G401.6 (cell line): ENCODE results near the gene METRN.

ENCODE experiments used
- FAIRE-seq: peaks from 2 replicates; lab custom pipeline; 2012; peaks lifted over from hg19 to GRCh38; lab: Jason Lieb, UNC

Gene METRN

DNA sequence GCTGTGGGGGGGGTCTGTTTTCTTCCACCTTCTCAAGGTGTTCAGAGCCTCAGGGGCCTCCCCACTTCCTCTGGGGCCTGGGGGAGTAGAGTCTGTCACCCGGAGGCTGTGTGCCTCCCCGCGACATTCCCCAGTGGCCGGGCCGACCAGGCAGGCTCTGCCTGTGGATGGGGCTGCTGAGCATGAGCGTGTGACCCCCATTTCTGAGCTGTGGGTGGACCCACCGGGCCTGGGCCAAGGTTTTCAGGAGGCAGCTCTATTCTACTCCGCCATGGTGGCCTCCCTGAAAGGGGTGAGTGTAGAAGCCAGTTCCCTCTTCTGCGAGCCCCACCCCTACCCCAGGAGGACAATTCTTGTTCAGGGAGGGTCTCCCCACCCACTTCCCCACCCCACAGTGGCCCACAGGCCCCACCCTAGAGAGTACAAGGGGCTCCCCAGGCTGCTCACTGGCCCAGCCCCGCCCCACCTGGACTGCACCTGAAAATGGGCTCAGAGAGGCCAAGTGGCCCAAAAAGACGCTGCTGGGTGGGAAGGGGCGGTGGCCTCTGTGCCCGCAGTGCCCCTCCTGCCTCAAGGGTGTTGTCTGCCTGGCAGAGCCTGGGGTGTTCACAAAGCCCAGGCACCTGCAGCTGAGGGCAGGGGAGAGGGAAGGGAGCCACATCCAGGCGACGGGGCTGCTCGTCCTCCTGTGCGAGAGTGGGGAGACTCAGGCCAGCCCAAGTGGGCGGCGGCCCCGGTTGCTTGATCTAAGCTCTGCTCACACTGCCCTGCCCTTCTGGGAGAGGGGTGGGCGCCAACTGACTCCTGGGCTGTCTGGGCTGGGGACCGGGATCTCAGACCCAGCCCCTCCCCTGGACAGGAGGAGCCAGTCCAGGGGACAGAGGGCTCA is 47.0 kb downstream of the METRN start:
- FAIRE-seq, result no peak

DNA sequence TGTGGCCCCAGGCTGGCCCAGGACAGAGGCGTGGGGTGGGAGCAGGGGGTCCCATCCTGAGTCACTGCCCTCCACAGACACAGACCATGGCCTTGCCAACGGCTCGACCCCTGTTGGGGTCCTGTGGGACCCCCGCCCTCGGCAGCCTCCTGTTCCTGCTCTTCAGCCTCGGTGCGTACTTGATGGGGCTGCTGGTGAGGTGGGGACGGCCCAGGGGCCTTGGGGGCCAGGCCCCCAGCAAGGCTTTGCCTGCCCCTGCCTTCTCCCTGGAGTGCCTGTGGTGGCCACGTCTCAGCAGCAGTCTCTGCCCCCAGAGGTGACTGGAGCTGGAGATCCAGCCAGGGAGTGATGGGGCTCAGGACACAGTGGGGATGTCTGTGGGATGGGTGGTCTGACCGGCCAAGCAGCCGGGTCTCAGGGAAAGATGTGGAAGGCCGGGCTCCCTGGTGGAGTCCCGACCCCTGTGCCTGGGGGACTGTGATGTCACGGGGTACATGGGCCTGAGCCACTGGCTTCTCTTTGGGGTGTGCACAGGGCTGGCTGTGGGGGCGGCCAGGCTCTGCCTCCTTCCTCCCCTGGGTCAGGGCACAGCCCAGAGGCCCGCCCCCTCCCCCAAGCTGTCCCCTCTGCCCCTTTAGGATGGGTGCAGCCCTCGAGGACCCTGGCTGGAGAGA is 47.8 kb downstream of the METRN start:
- FAIRE-seq, result no peak

DNA sequence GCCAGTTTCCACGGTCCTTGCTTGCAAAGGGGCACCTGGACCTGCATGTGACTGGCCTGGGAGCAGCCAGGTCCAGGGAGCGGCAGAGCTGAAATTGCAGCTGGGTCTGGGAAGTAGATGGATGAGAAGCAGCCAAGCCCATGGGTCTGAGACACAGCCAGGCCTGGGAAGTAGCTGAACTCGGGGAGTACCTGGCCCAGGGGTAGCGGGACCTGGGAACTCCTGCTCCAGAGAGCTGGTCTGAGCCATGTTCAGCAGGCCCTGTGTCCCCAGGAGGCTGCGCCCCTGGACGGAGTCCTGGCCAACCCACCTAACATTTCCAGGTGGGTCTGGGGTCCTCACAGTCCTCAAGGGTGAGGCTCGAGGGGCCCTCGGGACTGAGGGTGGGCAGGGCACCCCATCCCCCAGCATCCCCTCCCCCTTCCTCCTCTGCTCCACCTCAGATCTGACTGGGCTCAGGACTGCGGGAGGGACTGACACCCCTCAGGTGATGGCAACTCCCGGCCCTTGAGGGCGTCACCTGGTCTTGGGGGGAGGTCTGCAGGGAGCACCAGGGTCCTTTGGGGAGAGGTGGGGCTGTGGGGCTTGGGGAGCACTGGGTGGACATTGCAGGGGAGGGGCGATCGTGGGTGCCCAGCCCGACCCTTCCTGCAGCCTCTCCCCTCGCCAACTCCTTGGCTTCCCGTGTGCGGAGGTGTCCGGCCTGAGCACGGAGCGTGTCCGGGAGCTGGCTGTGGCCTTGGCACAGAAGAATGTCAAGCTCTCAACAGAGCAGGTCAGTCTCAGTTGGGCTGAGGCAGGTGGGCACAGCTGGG is 48.7 kb downstream of the METRN start:
- FAIRE-seq, result no peak

DNA sequence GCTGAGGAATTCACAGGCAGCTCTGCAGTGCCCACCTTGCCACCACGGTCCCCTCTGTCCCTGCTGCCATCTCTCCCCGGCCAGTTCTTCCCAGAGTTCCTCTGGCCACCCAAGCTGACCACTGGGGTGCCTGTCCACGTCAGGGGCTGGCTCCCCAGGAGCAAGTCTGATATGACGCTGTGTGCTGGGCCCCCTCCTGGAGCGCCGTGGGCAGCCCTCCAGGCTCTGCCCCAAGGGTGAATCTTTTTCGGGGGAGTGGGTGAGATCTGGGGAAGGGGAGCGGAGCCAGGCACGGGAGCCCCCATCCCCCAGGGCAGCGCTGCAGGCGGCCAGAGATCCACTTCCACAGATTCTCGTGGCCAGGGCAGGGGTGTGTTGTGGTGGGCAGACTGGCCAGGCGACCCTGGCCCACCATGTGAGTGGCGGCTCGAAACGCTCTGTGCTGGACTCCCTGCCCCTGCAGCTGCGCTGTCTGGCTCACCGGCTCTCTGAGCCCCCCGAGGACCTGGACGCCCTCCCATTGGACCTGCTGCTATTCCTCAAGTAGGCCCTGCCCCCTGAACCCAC is 49.3 kb downstream of the METRN start:
- no peak for FAIRE-seq

DNA sequence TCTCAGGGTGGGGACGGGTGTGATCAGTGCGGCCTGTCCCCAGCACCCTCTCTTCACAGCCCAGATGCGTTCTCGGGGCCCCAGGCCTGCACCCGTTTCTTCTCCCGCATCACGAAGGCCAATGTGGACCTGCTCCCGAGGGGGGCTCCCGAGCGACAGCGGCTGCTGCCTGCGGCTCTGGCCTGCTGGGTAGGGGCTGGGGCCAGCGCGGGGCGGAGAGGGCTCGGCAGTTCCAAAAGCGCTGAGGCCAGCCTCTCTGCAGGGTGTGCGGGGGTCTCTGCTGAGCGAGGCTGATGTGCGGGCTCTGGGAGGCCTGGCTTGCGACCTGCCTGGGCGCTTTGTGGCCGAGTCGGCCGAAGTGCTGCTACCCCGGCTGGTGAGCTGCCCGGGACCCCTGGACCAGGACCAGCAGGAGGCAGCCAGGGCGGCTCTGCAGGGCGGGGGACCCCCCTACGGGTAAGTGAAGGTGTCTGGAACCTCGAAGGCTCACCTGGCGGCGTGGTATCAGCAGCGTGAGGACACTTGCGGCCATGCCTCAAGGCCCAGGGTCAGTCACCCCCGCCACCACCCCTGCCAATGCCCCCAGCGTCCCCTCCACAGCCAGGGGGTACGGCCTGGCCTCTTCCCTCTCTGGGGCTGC is 50.0 kb downstream of the METRN start:
- no peak for FAIRE-seq

DNA sequence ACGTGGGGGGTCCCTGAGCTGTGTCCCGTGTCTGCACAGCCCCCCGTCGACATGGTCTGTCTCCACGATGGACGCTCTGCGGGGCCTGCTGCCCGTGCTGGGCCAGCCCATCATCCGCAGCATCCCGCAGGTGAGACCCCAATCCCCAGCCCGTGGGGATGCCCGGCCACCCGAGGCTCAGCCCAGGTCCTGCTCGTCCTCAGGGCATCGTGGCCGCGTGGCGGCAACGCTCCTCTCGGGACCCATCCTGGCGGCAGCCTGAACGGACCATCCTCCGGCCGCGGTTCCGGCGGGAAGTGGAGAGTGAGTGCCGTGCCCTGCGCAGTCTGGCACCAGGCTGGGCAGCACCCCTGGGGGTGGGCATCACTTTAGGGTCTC is 50.6 kb downstream of the METRN start:
- FAIRE-seq, result no peak

DNA sequence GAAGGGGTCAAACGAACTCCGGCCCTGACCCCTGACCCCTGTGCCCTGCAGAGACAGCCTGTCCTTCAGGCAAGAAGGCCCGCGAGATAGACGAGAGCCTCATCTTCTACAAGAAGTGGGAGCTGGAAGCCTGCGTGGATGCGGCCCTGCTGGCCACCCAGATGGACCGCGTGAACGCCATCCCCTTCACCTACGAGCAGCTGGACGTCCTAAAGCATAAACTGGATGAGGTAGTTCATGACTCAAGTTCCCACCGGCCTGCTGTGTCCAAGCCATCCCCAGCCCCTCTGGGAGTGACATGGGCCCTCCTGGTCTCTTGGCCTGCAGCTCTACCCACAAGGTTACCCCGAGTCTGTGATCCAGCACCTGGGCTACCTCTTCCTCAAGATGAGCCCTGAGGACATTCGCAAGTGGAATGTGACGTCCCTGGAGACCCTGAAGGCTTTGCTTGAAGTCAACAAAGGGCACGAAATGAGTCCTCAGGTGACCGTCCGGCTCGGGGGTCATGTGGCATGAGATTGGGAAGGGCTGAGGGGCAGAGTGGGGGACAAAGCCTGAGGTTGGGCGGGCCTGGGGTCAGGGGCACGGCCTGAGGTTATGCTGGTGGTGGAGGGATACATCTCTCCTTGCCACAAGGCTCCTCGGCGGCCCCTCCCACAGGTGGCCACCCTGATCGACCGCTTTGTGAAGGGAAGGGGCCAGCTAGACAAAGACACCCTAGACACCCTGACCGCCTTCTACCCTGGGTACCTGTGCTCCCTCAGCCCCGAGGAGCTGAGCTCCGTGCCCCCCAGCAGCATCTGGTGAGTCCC is 51.3 kb downstream of the METRN start:
- no peak for FAIRE-seq

DNA sequence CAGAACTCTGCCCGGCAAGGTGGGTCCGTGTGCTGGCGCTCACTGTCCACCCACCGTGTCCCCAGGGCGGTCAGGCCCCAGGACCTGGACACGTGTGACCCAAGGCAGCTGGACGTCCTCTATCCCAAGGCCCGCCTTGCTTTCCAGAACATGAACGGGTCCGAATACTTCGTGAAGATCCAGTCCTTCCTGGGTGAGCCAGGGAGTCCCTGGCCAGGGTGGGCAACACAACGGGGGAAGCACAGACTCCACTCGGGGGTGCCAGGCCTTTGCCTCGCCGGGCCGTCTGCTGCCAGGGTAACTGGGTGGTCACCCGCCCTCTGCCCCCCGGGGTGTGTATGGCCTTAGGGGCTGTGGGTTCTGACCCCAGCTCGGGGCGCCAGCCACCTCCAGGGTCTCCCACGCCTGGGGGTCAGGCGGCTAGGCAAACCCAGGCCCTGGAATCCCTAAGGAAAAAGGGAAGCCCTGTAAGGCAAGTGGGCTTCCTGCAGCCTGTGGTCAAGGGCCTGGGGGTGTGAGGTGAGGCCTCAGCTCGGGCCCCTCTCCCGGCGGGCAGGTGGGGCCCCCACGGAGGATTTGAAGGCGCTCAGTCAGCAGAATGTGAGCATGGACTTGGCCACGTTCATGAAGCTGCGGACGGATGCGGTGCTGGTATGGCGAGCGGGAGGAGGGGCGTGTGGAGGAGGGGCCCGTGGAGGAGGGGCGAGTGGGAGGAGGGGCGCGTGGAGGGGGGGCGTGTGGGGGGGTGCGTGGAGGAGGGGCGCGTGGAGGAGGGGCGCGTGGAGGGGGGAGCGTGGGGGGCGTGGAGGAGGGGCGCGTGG is 52.1 kb downstream of the METRN start:
- FAIRE-seq, result no peak

DNA sequence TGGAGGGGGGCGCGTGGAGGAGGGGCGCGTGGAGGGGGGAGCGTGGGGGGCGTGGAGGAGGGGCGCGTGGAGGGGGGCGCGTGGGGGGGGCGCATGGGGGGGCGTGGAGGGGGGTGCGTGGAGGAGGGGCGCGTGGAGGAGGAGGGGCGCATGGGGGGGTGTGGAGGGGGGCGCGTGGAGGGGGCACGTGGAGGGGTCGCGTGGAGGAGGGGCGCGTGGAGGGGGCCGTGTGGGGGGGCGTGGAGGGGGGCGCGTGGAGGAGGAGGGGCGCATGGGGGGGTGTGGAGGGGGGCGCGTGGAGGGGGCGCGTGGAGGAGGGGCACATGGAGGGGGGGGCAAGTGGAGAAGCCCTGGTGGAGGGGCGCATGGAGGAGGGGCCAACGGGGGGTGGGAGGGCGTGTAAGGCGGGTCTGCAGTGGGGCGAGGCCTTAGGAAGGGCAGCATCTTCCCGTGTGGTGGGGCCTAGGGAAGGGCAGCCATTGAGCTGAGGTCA is 52.9 kb downstream of the METRN start:
- FAIRE-seq, result no peak

DNA sequence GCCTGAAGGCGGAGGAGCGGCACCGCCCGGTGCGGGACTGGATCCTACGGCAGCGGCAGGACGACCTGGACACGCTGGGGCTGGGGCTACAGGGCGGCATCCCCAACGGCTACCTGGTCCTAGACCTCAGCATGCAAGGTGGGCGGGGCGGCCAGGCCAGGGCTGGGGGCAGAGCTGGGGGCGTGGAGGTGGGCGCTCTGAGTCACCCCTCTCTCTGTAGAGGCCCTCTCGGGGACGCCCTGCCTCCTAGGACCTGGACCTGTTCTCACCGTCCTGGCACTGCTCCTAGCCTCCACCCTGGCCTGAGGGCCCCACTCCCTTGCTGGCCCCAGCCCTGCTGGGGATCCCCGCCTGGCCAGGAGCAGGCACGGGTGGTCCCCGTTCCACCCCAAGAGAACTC is 53.5 kb downstream of the METRN start:
- FAIRE-seq, result no peak
